GM10266 (cell line): ENCODE data around the gene POMGNT1.

Experiments used
- DNase-seq: peaks from one replicate; pipeline ENCODE4 v3.0.0; 2012; ENCODE audit errors: extremely low spot score
- CTCF ChIP-seq: IDR thresholded peaks from 2 replicates; pipeline ENCODE4 v1.5.1; 2012; ENCODE audit warnings: mild to moderate bottlenecking, low read depth; ENCODE audit not compliant: control insufficient read depth, insufficient read depth; ENCODE audit errors: missing control alignments

The POMGNT1 gene

DNA sequence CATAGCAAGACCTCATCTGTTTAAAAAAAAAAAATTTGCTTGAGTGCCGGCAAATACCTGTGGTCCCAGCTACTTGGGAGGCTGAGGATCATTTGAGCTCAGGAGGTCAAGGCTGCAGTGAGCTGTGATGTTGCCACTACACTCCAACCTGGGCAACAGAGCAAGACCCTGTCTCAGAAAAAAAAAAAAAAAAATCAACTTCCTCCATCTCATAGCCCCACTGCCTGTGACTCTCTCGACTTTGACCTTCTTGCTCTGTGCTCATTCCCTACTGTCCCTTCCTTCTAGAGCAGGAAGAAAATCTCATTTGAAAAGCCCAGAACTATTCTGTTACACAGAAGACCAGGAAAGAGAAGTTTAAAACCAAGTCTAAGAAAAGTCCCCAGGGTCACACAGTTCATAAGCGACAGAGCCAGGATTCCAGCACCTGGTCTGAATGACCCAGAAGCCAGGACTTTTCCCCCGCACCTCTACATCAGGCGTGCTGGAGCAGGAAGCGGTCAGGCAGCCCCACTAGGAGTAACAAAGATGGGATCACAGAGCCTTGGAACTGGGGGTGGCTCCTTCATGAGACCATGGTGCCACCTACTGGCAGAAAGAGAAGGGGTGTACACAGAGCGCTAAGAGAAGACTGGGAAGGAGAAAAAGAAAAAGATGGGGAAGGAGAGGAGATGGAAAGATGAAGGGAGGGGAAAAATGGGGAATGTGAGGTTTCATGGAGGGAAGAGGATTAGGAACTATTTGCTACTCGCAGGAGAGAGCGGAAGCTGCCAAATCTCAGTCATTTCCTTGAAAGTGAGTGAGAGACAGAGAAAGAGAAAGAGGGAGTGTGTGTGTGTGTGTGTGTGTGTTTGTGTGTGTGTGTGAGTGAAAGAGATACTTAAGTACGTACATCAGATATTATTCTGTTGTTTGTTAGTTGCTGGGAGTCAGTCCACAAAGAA is 18.8 kb downstream of the POMGNT1 start:
- peak; percentile 78 for DNase-seq
- peak; percentile 91 for TF ChIP-seq CTCF

DNA sequence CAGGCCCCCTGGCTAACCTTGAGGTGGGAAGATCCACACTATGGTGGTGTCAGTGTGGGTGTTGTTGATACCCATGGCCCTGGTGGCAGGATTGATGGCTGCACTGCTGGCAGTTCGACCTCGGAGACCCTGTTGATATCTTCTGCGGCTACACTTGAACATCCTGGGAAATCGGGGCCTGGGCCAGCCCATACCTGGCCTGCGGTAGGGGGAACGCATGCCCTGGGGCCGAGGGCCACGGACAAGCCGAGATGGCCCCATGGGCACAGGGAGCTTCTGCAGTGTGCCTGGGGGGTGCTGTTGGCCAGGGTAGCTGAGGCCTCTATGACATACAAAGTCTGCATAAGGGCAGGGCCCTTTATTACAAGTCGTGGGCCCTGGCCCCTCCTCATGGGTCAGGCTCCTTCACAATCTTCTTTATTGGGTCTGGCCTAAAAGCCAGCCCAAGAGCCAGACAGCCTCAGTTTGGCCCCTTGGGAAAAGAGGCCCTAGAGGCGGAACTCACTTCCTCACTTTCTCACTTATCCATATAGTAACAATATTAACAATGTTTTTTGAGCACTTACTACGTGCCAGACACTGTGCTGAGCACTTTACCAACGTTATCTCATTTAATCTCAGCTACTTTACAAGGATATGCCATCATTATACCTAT is 21.9 kb downstream of the POMGNT1 start, which contains the start of gene P3R3URF:
Gene P3R3URF (minus strand): TSS at position 278 of the 655 bp plus-strand sequence. CDS start 17 bp downstream, at position 261.
- DNase-seq = no peak
- no peak for TF ChIP-seq CTCF

DNA sequence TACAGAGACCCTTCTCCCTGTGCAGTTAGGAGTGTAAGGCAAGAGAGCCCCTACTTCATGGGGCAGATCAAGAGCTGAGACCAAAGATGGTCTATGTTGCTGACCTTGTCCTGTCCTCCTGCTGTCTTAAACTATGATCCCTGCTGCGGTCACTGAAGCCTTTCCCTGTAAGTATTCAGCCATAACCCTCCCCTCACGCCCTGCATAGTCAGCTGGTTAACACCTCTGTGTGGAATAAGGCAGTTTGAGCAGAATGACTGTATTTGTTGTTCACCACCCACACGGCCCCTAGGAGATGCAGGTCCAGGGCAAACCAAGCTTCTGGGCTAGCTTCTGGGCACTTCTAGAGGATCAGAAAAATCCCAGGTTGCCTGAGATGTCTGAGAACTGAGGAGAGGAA is 23.0 kb downstream of the POMGNT1 start:
- DNase-seq = no peak
- no peak for TF ChIP-seq CTCF

DNA sequence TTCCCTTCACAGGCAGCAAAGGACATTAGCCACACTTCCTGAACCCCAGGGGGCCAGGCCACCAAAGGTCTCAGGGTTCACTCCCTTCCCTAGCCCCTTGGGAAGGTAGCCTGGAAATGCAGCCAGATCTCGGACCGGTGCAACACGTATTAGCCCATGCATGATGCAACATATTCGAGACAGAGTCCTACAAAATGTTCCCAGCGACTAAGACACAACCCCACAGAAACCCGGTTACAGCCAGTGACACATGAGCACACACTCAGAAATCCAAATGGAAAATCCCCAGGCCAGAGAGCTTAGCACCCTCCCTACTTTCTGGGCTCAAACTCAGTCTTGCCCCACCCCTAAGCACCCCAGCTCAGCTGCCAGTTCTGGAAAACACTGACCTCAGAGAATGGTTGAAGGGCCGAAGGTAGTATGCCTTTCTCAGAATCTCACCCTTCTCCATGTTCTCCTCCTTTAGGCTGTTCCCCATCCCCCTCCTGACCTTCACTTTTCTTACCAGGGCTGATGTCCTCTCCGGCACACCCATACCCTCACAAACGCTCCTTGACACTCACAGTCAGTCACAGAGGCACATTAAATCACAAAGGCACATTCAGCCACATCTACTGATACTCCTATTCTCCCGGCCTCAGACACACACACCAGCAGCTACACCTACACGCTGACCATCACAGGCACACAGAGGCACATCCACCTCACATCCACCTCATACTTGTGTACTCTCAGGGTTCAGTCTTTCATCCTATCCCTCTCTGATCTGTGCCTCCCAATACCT is 23.6 kb downstream of the POMGNT1 start, which contains the start of gene TSPAN1:
Gene TSPAN1 (plus strand): TSS at position 640 of the 784 bp plus-strand sequence. CDS start 6,021 bp downstream, outside the sequence.
- DNase-seq = no peak
- TF ChIP-seq CTCF = no peak

GRCh38 chr1:46173361-46173856 is 24.8 kb downstream of the POMGNT1 start:
- no peak for TF ChIP-seq CTCF
- no peak for DNase-seq

DNA sequence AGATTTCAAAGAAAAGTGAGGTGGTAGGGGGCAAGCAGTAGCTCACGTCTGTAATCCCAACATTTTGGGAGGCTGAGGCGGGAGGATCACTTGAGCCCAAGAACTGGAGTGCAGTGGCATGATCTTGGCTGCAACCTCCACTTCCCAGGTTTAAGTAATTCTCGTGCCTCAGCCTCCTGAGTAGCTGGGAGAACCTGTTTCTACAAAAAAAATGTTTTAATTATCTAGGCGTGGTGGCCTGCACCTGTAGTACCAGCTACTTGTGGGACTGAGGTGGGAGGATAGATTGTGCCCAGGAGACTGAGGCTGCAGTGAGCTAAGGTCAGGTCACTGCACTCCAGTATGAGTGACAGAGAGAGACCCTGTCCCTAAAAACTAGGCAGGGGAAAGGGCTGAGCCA is 25.9 kb downstream of the POMGNT1 start:
- TF ChIP-seq CTCF = no peak
- DNase-seq = no peak
